ENCODE measurements around the gene TIMM13. TPM values are rescaled to one million over a fixed set of nuclear protein-coding genes. Genes with fewer than 3 reads are reported as not detected.
"Not testable (repeated sequence)": the region's sequence is repeated elsewhere in the genome, so short reads cannot be mapped to it uniquely, and the experiment has no call there.

TIMM13 gene
- total RNA-seq (104 TPM), polyA plus RNA-seq (ENCODE audit: insufficient read depth in 1 of 8, insufficient read length in 8 of 8, low replicate concordance in 1 of 8) (100 to 1,000 TPM in 7 of 8 donors, 10 to 100 TPM in 1; 99.2 to 120 (median 107) TPM)
- long read RNA-seq, donor 1, transcript TIMM13-201 (3 exons, 1,973 nt) = major isoform, 54 of 54 reads
- long read RNA-seq, donor 1, partial matches to known transcripts = 0 of 54 reads
- long read RNA-seq, donor 1, other reads (novel, unspliced or antisense) = 0 of 54 reads
- long read RNA-seq, donor 2, transcript TIMM13-201 (3 exons, 1,973 nt) = major isoform, 12 of 12 reads
- long read RNA-seq, donor 2, partial matches to known transcripts = 0 of 12 reads
- long read RNA-seq, donor 2, other reads (novel, unspliced or antisense) = 0 of 12 reads
- long read RNA-seq, donor 3, transcript TIMM13-201 (3 exons, 1,973 nt) = major isoform, 98 of 98 reads
- long read RNA-seq, donor 3, partial matches to known transcripts = 0 of 98 reads
- long read RNA-seq, donor 3, other reads (novel, unspliced or antisense) = 0 of 98 reads
- long read RNA-seq, donor 4, transcript TIMM13-201 (3 exons, 1,973 nt) = major isoform, 79 of 88 reads
- long read RNA-seq, donor 4, partial matches to known transcripts = 9 of 88 reads
- long read RNA-seq, donor 4, other reads (novel, unspliced or antisense) = 0 of 88 reads
- long read RNA-seq, donor 5, transcript TIMM13-201 (3 exons, 1,973 nt) = major isoform, 258 of 273 reads
- long read RNA-seq, donor 5, partial matches to known transcripts = 0 of 273 reads
- long read RNA-seq, donor 5, other reads (novel, unspliced or antisense) = 13 of 273 reads
- long read RNA-seq, donor 6, transcript TIMM13-201 (3 exons, 1,973 nt) = major isoform, 195 of 213 reads
- long read RNA-seq, donor 6, partial matches to known transcripts = 0 of 213 reads
- long read RNA-seq, donor 6, other reads (novel, unspliced or antisense) = 18 of 213 reads
- long read RNA-seq, donor 7, transcript TIMM13-201 (3 exons, 1,973 nt) = major isoform, 158 of 186 reads
- long read RNA-seq, donor 7, partial matches to known transcripts = 22 of 186 reads
- long read RNA-seq, donor 7, other reads (novel, unspliced or antisense) = 6 of 186 reads
- long read RNA-seq, donor 8, transcript TIMM13-201 (3 exons, 1,973 nt) = major isoform, 82 of 89 reads
- long read RNA-seq, donor 8, partial matches to known transcripts = 7 of 89 reads
- long read RNA-seq, donor 8, other reads (novel, unspliced or antisense) = 0 of 89 reads
- long read RNA-seq, donor 9, transcript TIMM13-201 (3 exons, 1,973 nt) = major isoform, 71 of 71 reads
- long read RNA-seq, donor 9, partial matches to known transcripts = 0 of 71 reads
- long read RNA-seq, donor 9, other reads (novel, unspliced or antisense) = 0 of 71 reads
- long read RNA-seq, donor 10, transcript TIMM13-201 (3 exons, 1,973 nt) = major isoform, 136 of 136 reads
- long read RNA-seq, donor 10, partial matches to known transcripts = 0 of 136 reads
- long read RNA-seq, donor 10, other reads (novel, unspliced or antisense) = 0 of 136 reads
- long read RNA-seq, donor 11, transcript TIMM13-201 (3 exons, 1,973 nt) = major isoform, 116 of 128 reads
- long read RNA-seq, donor 11, partial matches to known transcripts = 0 of 128 reads
- long read RNA-seq, donor 11, other reads (novel, unspliced or antisense) = 12 of 128 reads

DNA sequence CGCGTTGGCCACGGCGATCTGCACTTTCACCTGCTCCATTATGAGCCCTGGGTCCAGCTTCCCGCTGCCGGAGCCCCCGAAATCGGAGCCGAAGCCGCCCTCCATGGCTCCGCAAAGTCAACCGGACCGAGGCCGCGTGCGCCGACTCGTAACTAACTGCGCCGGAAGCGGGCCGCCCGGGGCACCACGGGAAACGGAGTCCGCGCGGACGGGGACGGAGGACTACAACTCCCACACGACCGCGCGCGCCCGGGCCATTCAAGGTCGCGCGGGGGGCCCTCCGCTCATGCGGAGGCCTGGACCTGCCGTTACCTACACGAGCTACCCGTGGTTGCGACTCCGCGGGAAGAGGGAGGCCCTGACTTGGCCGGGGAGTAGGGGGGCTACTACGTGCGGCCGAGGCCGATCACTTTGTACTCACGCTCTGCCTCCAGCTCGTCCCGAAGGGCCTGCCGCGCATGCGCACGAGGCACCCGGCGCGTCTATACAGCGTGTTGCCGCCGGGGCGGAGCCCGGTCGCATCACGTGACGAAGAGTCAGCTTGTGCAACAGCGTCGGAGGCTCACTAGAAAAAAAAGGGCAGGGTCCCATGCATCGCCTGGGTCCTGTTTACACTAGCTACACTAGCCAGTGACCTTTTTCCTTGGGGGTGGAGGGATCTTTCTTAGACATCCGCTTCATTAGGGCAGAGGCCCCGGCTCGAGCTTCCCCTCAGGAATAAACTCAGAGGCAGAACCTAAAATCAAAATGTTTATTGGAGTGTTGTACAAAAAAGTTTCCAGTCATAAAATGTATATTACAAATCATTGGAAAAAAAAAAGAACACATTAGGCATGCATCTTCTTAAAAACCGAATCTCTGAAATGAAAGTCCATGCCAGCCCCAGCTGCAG lies at the start of gene TIMM13:
Gene TIMM13 (minus strand): TSS at position 158 of the 892 bp plus-strand sequence. CDS start 53 bp downstream, at position 105.
- Histone ChIP-seq H3K36me3 (ENCODE audit: control insufficient read depth, insufficient read depth, low read length) (peaks cover 36% of the 10 kb centered on the region), H3K27ac (ENCODE audit: low read length) (peak within 1 kb of the TSS; percentile 99), H3K27me3 (ENCODE audit: control insufficient read depth, insufficient read depth, low read length) (no peaks in the 10 kb centered on the region), H3K4me1 (ENCODE audit: control insufficient read depth, insufficient read depth, low read length) (peaks cover 44% of the 10 kb centered on the region), H3K9me3 (replicated peaks; ENCODE audit: control insufficient read depth, low read depth, low read length) (no peaks in the 10 kb centered on the region), H3K4me3 (ENCODE audit: low read length) (peak within 1 kb of the TSS; percentile 93)
- under 1% methylated on average over 72 of the region's 77 CpGs for WGBS (ENCODE audit: insufficient coverage)
- DNase-seq = peak; percentile 99

DNA sequence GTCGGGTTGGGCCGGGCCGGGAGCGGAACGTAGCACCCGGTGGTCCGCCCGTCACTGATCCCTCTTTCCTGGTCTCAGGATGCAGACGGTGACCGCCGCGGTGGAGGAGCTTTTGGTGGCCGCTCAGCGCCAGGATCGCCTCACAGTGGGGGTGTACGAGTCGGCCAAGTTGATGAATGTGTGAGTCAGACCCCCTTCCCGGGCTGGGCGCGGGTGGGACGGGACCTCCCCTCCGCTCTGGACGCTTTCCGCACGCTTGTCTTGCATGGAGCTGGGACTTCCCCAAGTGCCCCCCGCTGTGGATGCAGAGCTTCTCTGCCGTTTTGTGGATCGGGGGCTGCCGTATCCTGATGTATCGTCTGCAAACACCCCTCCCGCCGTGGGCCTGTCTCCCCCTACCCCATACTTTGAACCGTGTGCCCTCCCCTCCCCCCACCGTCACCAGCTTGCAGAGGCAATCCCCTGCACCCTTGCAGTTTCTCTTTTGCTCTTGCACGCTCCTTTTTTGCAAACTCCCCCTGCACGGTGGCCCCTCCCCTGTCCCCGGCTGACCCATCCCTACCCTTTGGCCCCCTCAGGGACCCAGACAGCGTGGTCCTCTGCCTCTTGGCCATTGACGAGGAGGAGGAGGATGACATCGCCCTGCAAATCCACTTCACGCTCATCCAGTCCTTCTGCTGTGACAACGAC lies 49.2 kb upstream of the TIMM13 start:
- WGBS (ENCODE audit: insufficient coverage) = 0% methylated on average over 40 of the region's 42 CpGs
- peak overlapping the region; percentile 95 for H3K4me3 ChIP-seq (ENCODE audit: low read length)
- peak overlapping the region; percentile 94 for H3K27ac ChIP-seq (ENCODE audit: low read length)
- no peaks in the 10 kb centered on the region for H3K36me3 ChIP-seq (ENCODE audit: control insufficient read depth, insufficient read depth, low read length)
- H3K4me1 ChIP-seq (ENCODE audit: control insufficient read depth, insufficient read depth, low read length) = peaks cover 45% of the 10 kb centered on the region
- DNase-seq = peak; percentile 53
- no peaks in the 10 kb centered on the region for H3K9me3 ChIP-seq (replicated peaks; ENCODE audit: control insufficient read depth, low read depth, low read length)
- H3K27me3 ChIP-seq (ENCODE audit: control insufficient read depth, insufficient read depth, low read length) = peaks cover 44% of the 10 kb centered on the region

DNA sequence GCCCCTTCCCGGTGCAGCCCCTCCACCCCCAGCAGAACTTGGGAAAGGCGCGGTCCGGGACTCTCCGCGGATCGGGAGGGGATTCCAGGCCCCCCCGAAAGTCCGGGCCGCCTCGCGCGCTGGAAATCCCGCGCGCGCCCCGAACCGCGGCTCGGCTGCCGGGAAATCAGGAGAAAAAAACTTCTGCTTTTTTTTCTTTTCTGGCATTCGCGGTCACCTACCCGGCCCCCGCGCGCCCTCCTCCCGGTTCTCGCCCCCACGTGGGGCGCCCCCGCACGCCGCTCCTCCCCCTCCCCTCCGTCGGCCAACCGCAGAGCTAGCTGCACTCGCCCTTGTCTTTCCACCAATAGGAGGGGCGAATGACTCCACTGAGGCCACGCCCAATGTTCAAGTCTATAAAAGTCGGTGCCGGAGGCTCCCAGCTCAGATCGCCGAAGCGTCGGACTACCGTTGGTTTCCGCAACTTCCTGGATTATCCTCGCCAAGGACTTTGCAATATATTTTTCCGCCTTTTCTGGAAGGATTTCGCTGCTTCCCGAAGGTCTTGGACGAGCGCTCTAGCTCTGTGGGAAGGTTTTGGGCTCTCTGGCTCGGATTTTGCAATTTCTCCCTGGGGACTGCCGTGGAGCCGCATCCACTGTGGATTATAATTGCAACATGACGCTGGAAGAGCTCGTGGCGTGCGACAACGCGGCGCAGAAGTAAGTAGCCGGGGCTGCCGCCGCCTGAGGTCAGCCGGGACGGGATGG lies 48.5 kb upstream of the TIMM13 start, which contains the start of gene GADD45B:
Gene GADD45B (plus strand): TSS at position 426 of the 749 bp plus-strand sequence. CDS start 232 bp downstream, at position 658.
- no peaks in the 10 kb centered on the region for H3K36me3 ChIP-seq (ENCODE audit: control insufficient read depth, insufficient read depth, low read length)
- 0% methylated on average over 63 of the region's 70 CpGs for WGBS (ENCODE audit: insufficient coverage)
- peak; percentile 99 for DNase-seq
- H3K27me3 ChIP-seq (ENCODE audit: control insufficient read depth, insufficient read depth, low read length) = peaks cover 41% of the 10 kb centered on the region
- peak within 1 kb of the TSS; percentile 94 for H3K27ac ChIP-seq (ENCODE audit: low read length)
- H3K4me3 ChIP-seq (ENCODE audit: low read length) = peak within 1 kb of the TSS; percentile 95
- peaks cover 45% of the 10 kb centered on the region for H3K4me1 ChIP-seq (ENCODE audit: control insufficient read depth, insufficient read depth, low read length)
- H3K9me3 ChIP-seq (replicated peaks; ENCODE audit: control insufficient read depth, low read depth, low read length) = no peaks in the 10 kb centered on the region

DNA sequence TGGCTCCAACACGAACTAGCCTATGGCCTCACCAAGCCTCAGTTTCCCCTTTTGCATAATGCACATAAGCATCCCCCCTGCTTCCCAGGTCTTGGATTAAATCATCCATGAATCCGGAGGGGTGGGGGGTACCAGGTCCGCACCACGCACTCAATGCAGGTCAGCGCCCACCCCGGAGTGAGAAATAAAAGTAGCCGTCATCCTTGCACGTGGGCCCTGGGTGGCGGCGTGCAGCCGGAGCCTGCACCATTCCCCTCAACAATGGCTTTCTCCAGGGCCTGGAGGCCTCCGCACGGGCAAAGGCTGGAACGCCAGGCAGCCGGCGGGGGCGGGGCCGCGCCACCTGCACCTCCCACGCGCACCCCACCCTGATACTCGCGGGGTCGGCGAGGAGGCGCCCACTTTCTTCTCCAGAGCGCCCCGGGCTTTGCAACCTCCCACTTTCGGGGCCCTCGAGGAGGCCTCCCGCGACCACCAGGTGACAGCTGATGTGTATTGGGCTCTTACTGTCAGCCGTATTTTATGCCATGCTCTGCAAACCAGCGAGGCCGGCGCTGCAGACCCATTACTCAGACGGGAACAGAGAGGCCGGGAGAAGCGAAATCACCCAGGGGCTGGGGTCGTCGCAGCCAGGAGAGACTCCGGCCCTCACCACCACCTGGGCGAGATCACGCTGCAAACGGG lies 47.8 kb upstream of the TIMM13 start:
- Histone ChIP-seq H3K27ac (ENCODE audit: low read length) (peak overlapping the region; percentile 79), H3K36me3 (ENCODE audit: control insufficient read depth, insufficient read depth, low read length) (no peaks in the 10 kb centered on the region), H3K27me3 (ENCODE audit: control insufficient read depth, insufficient read depth, low read length) (peaks cover 39% of the 10 kb centered on the region), H3K4me1 (ENCODE audit: control insufficient read depth, insufficient read depth, low read length) (peaks cover 45% of the 10 kb centered on the region), H3K4me3 (ENCODE audit: low read length) (peak overlapping the region; percentile 95), H3K9me3 (replicated peaks; ENCODE audit: control insufficient read depth, low read depth, low read length) (no peaks in the 10 kb centered on the region)
- DNase-seq = peak; percentile 68
- WGBS (ENCODE audit: insufficient coverage) = under 1% methylated on average over 42 of the region's 45 CpGs

DNA sequence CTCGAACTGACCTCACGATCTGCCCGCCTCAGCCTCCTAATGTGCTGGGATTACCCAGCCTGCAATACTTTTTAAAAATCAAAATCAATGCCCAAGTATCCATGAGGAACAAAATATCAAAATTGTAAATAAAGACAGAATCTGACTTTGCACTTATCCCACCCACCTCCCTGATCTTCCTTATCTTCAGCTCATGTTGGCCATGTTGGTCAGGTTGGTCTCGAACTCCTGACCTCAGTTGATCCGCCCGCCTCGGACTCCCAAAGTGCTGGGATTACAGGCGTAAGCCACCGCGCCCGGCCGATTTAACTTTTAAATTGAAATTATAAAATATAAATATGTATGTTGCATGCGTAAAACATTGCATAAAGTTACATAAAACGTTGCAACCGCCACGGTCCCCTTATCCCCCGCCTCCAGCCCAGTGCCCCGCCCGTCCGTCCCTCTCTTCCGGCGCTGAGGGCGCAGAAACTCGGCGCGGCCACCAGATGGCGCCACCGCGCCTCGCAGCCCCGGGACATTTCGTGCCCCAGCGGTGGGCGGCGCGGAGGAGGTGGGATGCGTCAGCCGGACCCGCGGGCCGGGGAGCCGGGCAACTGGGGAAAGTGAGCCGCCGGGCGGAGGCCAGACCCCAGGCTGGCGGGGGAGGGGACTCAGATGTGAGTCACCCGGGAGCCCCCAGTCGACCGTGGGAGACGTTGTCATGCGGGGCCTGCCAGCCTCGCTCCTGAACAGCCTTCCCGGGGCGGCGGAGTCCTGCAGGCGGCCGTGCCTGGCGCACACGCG lies 47.0 kb upstream of the TIMM13 start:
- Histone ChIP-seq H3K9me3 (replicated peaks; ENCODE audit: control insufficient read depth, low read depth, low read length) (no peaks in the 10 kb centered on the region), H3K4me1 (ENCODE audit: control insufficient read depth, insufficient read depth, low read length) (peaks cover 45% of the 10 kb centered on the region), H3K36me3 (ENCODE audit: control insufficient read depth, insufficient read depth, low read length) (no peaks in the 10 kb centered on the region), H3K27ac (ENCODE audit: low read length) (peak overlapping the region; percentile 65), H3K27me3 (ENCODE audit: control insufficient read depth, insufficient read depth, low read length) (peaks cover 32% of the 10 kb centered on the region), H3K4me3 (ENCODE audit: low read length) (peak overlapping the region; percentile 95)
- peak; percentile 90 for DNase-seq
- WGBS (ENCODE audit: insufficient coverage) = 0% methylated on average over 47 of the region's 60 CpGs

- H3K36me3 ChIP-seq (ENCODE audit: control insufficient read depth, insufficient read depth, low read length) = not testable (repeated sequence)
Observed at GRCh38 chr19:2469915-2470200, 42.5 kb upstream of the TIMM13 start.

DNA sequence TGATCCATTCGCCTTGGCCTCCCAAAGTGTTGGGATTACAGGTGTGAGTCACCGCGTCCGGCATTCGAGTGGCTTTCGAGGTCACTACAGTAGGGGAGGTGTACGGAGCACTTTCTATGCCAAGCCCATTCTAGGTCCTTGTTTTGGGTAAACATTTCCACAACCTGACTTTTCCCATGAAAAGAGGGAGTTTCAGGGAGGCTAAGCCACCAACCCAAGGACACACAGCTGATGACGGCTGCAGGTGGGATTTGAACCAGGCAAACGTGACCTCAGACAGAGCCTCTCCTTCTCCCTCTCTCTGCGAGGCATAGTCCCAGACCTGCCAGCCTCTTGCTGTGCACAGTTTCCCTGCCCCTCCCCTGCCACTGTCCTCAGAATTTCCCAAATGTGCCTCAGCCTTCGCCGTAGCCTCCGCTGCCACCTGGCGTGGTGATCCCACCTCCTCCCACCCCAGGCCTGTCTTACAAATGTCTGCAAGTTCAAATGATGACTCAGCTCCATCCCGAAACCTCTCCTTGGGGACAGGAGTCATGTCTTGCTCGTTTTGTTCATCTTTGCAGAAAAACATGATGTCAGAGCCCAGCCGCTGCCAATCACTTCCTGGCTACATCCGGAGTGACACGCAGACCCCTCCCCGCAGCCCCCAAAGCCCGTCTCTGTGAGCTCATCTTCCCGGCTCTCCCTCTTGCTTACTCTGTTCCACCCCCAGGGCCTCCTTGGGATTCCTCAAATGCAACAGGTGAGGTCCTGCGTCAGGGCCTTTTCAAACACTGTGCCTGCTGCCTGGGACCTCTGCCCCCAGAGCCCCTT lies 41.9 kb upstream of the TIMM13 start:
- Histone ChIP-seq H3K9me3 (replicated peaks; ENCODE audit: control insufficient read depth, low read depth, low read length) (no peaks in the 10 kb centered on the region), H3K4me3 (ENCODE audit: low read length) (no peak overlapping the region), H3K27ac (ENCODE audit: low read length) (no peak overlapping the region), H3K27me3 (ENCODE audit: control insufficient read depth, insufficient read depth, low read length) (no peaks in the 10 kb centered on the region), H3K4me1 (ENCODE audit: control insufficient read depth, insufficient read depth, low read length) (peaks cover 8% of the 10 kb centered on the region), H3K36me3 (ENCODE audit: control insufficient read depth, insufficient read depth, low read length) (no peaks in the 10 kb centered on the region)
- 15% methylated on average over 16 of the region's 23 CpGs for WGBS (ENCODE audit: insufficient coverage)
- DNase-seq = peak; percentile 78

More at GRCh38 chr19:2469915-2470200, 42.5 kb upstream of the TIMM13 start:
- H3K27ac ChIP-seq (ENCODE audit: low read length); DNase-seq; H3K27me3 ChIP-seq (ENCODE audit: control insufficient read depth, insufficient read depth, low read length); H3K9me3 ChIP-seq (replicated peaks; ENCODE audit: control insufficient read depth, low read depth, low read length); H3K4me3 ChIP-seq (ENCODE audit: low read length): not testable (repeated sequence)
- peaks cover 12% of the 10 kb centered on the region for H3K4me1 ChIP-seq (ENCODE audit: control insufficient read depth, insufficient read depth, low read length)
- 80% methylated on average over 8 of the region's 8 CpGs for WGBS (ENCODE audit: insufficient coverage)
